CD4-positive, CD25-positive, alpha-beta regulatory T cell (primary cell): ENCODE results near the gene GREB1. TPM values are rescaled to one million over a fixed set of nuclear protein-coding genes. Genes with fewer than 3 reads are reported as not detected.
"Not testable (repeated sequence)": the region's sequence is repeated elsewhere in the genome, so short reads cannot be mapped to it uniquely, and the experiment has no call there.

Experiments
- ATAC-seq, 2 donors: fragments of 150-1000 bp; cut with Tn5 transposase; one replicate each; pipeline ENCODE4 v1.10.0; 2021; ENCODE audit warnings: low read depth in 2 of 2, moderate number of reproducible peaks in 2 of 2, moderate library complexity in 1 of 2
- DNase-seq, 3 donors: peaks; one replicate each; pipeline versions ENCODE4 v3.0.0 to v3.0.0-alpha.2; 2012 to 2022; ENCODE audit warnings: mixed read lengths in 1 of 3
- H3K27ac ChIP-seq: one replicate; pipeline ENCODE4 v1.7.0; 2013; ENCODE audit warnings: mild to moderate bottlenecking, low read length; ENCODE audit not compliant: insufficient read depth, poor library complexity, severe bottlenecking
- H3K27me3 ChIP-seq: one replicate; pipeline ENCODE4 v1.7.0; 2013; ENCODE audit warnings: low read length; ENCODE audit not compliant: control insufficient read depth, insufficient read depth
- H3K36me3 ChIP-seq: one replicate; pipeline ENCODE4 v1.7.0; 2013; ENCODE audit warnings: mild to moderate bottlenecking, low read length, moderate library complexity; ENCODE audit not compliant: control insufficient read depth, insufficient read depth
- H3K4me1 ChIP-seq: 2 replicates; pipeline ENCODE4 v1.7.0; 2013; ENCODE audit warnings: mild to moderate bottlenecking, low read length; ENCODE audit not compliant: insufficient read depth, control insufficient read depth, poor library complexity, severe bottlenecking
- H3K4me3 ChIP-seq: one replicate; pipeline ENCODE4 v1.7.0; 2013; ENCODE audit warnings: low read depth, mild to moderate bottlenecking, low read length, moderate library complexity
- H3K9me3 ChIP-seq, 2 experiments: 1 replicate in 1 of 2; 2 replicates in 1 of 2; pipeline ENCODE4 v1.7.0; 2013; ENCODE audit warnings: low read length in 2 of 2, mild to moderate bottlenecking in 1 of 2, moderate library complexity in 1 of 2; ENCODE audit not compliant: control insufficient read depth in 2 of 2
- H3K27ac Mint-ChIP-seq, 3 donors: one replicate each; pipeline ENCODE4 v1.8.0; 2020 to 2022; ENCODE audit warnings: mild to moderate bottlenecking in 3 of 3, mixed read lengths in 3 of 3, moderate library complexity in 2 of 3
- H3K27me3 Mint-ChIP-seq: one replicate; pipeline ENCODE4 v1.8.0; 2022; ENCODE audit warnings: mild to moderate bottlenecking, mixed read lengths
- H3K36me3 Mint-ChIP-seq: one replicate; pipeline ENCODE4 v1.8.0; 2020; ENCODE audit warnings: mixed read lengths
- H3K4me1 Mint-ChIP-seq, 4 donors: one replicate each; pipeline ENCODE4 v1.8.0; 2020 to 2022; ENCODE audit warnings: mixed read lengths in 4 of 4, mild to moderate bottlenecking in 1 of 4
- H3K4me3 Mint-ChIP-seq, 4 donors: one replicate each; pipeline ENCODE4 v1.8.0; 2020 to 2022; ENCODE audit warnings: mild to moderate bottlenecking in 4 of 4, mixed read lengths in 4 of 4, moderate library complexity in 3 of 4
- H3K9me3 Mint-ChIP-seq, 7 donors: one replicate each; pipeline ENCODE4 v1.8.0; 2020 to 2022; ENCODE audit warnings: mixed read lengths in 7 of 7, mild to moderate bottlenecking in 3 of 7, moderate library complexity in 2 of 7
- polyA plus RNA-seq, 4 donors: library from polyadenylated mRNA; unstranded; fragments of 300-500 nt; fragmentation: Illumina TruSeq; gene quantifications; one replicate each; pipeline ENCODE4 v1.2.3, GENCODE V29; 2021
- total RNA-seq: library from RNA; stranded (reverse); gene quantifications from one replicate; pipeline ENCODE4 v1.2.3, GENCODE V29; 2022

GREB1 gene
- total and polyA plus RNA-seq, 5 donors from 2014 or later, result 0.11 to 0.35 (median 0.15) TPM; not detected in 2

DNA sequence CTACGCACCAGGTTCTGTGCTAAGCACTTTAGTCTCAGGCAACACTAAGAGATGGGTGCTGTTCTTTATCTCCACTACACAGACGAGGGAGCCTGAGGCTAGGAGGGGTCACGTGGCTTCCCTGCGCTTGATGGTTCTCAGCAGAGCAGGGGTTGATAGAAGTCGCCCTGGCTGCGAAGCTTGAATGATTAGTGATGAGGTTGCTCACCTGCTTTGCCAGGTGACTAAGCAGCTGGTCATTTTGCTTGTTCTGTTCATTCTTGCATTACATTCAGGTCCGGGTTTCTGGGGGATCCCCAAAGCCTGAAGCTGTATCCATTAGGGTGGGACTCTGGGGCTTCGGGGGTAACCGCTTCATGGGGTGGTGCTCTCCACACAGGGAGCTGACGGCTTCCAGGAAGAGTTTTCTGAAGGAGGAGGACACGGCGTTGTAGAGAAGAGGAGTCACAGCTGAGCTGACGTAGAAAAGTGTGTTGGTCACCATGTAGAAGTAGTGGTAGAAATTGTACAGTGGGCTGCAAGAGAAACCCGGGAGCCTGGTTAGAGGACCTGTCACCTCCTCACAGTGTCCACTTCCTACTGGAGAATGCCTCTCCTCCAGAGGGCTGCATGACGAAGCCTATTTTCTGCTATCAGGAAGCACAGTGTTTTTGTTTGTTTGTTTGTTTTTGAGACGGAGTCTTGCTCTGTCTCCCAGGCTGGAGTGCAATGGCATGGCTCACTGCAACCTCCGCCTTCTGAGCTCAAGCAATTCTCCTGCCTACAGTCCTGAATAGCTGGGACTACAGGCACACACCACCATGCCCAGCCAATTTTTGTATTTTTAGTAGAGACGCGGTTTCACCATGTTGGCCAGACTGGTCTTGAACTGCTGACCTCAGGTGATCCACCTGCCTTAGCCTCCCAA, 124.6 kb downstream of the GREB1 start:
- Mint-ChIP-seq H3K27me3 (peaks cover 25% of the 10 kb centered on the region), H3K4me3 (no peak overlapping the region)

DNA sequence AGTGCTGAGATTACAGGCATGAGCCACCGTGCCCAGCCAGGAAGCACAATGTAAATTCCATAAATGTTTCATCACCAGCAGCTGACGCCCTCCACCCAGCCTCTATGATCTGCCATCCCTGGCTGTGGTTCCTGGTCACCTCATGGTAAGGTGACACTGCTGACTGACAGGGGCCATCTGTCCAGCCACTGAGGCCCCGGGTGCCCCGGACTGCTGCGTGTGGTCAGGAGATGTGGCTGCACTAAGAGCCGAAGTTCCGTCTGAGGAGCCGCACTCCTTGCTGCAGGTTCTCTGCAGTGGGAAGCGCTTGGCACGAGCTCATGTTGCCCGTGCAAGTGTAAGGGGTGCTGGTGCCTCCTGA, 125.2 kb downstream of the GREB1 start:
- no peak for DNase-seq
- H3K27me3 ChIP-seq, result no peaks in the 10 kb centered on the region
- H3K4me1 Mint-ChIP-seq, result no peaks in the 10 kb centered on the region
- peaks cover 0 to 5% (median 1%) of the 10 kb centered on the region in 7 donors for H3K9me3 Mint-ChIP-seq
- no peaks in the 10 kb centered on the region for H3K4me1 ChIP-seq
- H3K36me3 ChIP-seq, result no peaks in the 10 kb centered on the region
- H3K27ac ChIP-seq, result no peak overlapping the region
- H3K4me3 ChIP-seq, result no peak overlapping the region
- H3K27me3 Mint-ChIP-seq, result peaks cover 28% of the 10 kb centered on the region
- ATAC-seq, result no peak
- no peak overlapping the region for H3K4me3 Mint-ChIP-seq
- no peaks in the 10 kb centered on the region for H3K36me3 Mint-ChIP-seq
- H3K9me3 ChIP-seq, result peaks cover 4 to 6% of the 10 kb centered on the region in 2 experiments
- H3K27ac Mint-ChIP-seq, result no peak overlapping the region

More for the DNA sequence above, 124.6 kb downstream of the GREB1 start:
- DNase-seq (no peak), ATAC-seq (no peak)
- Mint-ChIP-seq H3K9me3 (peaks cover 0 to 5% (median 1%) of the 10 kb centered on the region in 7 donors), H3K36me3 (no peaks in the 10 kb centered on the region), H3K4me1 (no peaks in the 10 kb centered on the region), H3K27ac (peak overlapping the region in 1 of 3 donors; percentile 39)
- H3K4me1 ChIP-seq, result no peaks in the 10 kb centered on the region
- H3K9me3 ChIP-seq, result peaks cover 4 to 6% of the 10 kb centered on the region in 2 experiments
- no peaks in the 10 kb centered on the region for H3K36me3 ChIP-seq
- no peaks in the 10 kb centered on the region for H3K27me3 ChIP-seq
- H3K27ac ChIP-seq, result no peak overlapping the region
- no peak overlapping the region for H3K4me3 ChIP-seq

DNA sequence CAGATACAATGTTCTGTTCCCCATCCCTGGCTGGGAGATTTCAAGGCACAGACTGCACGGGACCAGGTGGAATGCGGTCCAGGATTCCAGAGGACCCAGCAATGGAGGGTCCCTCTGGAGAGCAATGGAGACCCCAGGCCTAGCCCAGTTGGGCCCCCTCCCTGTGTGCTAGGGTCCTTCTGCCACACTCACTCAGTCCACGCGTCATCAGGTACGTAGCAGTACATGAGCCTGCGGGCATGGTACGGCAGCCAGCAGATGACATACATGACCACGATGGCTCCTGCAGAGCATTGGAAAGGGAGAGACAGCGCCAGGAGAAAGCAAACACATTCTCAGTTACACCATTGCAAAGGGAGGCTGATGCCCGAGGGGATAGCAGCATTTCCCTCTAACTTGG, 126.0 kb downstream of the GREB1 start:
- Histone ChIP-seq H3K9me3 (peaks cover 4 to 6% of the 10 kb centered on the region in 2 experiments), H3K36me3 (no peaks in the 10 kb centered on the region), H3K4me1 (no peaks in the 10 kb centered on the region), H3K27me3 (no peaks in the 10 kb centered on the region), H3K4me3 (no peak overlapping the region), H3K27ac (no peak overlapping the region)
- Mint-ChIP-seq H3K27ac (no peak overlapping the region), H3K27me3 (peaks cover 28% of the 10 kb centered on the region), H3K4me1 (no peaks in the 10 kb centered on the region), H3K36me3 (no peaks in the 10 kb centered on the region), H3K9me3 (peaks cover 0 to 5% (median 1%) of the 10 kb centered on the region in 7 donors), H3K4me3 (no peak overlapping the region)
- no peak for DNase-seq
- ATAC-seq, result no peak

DNA sequence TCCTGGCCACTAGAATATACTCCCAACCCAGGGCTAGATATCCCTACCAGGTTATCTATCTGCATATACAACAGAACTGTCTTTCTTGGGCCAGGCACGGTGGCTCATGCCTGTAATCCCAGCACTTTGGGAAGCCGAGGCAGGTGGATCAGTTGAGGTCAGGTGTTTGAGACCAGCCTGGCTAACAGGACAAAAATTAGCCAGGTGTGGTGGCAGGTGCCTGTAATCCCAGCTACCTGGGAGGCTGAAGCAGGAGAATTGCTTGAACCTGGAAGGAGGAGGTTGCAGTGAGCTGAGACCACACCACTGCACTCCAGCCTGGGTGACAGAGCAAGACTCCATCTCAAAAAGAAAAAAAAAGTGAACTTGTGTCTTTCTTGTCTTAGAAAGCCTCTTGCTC, 126.6 kb downstream of the GREB1 start:
- not testable (repeated sequence) for H3K9me3 Mint-ChIP-seq, H3K27ac Mint-ChIP-seq

DNA sequence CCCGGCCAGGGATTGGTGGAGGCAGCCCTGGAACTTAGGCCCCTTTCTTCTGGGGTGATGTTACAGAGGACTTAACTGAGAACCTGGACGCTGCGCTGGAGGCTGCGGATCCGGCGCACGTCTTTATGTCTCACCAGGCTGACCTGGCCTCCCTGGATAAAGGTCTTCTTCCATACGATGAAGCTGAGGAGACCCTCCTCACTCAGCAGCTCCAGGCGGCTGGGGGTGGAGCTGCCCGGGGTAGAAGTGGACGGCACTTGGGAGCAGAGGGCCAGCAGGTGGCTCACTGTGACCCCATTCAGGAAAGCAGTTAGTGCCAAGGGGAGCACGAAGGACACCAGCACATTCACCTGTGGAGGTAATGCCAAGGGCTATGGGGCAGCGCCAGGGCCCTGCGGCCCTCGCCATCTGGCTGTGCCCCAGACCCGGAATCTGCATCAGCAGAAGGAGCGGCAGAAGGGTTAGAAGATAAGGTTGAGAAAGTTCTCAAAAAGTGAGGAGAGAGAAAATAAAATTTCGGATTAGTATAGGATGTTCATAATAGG, 128.1 kb downstream of the GREB1 start:
- Mint-ChIP-seq H3K27ac (no peak overlapping the region), H3K4me3 (no peak overlapping the region), H3K27me3 (peaks cover 38% of the 10 kb centered on the region), H3K36me3 (no peaks in the 10 kb centered on the region), H3K4me1 (no peaks in the 10 kb centered on the region), H3K9me3 (peaks cover 0 to 5% (median 1%) of the 10 kb centered on the region in 7 donors)
- Histone ChIP-seq H3K36me3 (no peaks in the 10 kb centered on the region), H3K4me3 (no peak overlapping the region), H3K27me3 (no peaks in the 10 kb centered on the region), H3K9me3 (peaks cover 4 to 6% of the 10 kb centered on the region in 2 experiments), H3K27ac (no peak overlapping the region), H3K4me1 (no peaks in the 10 kb centered on the region)
- DNase-seq (no peak), ATAC-seq (no peak)

More for the DNA sequence above, 126.6 kb downstream of the GREB1 start:
- not testable (repeated sequence) for H3K9me3 ChIP-seq, H3K36me3 Mint-ChIP-seq, H3K4me3 ChIP-seq, H3K4me1 ChIP-seq, ATAC-seq, H3K4me1 Mint-ChIP-seq, H3K27ac ChIP-seq, H3K27me3 ChIP-seq, H3K4me3 Mint-ChIP-seq, DNase-seq, H3K36me3 ChIP-seq
- peaks cover 28% of the 10 kb centered on the region for H3K27me3 Mint-ChIP-seq

DNA sequence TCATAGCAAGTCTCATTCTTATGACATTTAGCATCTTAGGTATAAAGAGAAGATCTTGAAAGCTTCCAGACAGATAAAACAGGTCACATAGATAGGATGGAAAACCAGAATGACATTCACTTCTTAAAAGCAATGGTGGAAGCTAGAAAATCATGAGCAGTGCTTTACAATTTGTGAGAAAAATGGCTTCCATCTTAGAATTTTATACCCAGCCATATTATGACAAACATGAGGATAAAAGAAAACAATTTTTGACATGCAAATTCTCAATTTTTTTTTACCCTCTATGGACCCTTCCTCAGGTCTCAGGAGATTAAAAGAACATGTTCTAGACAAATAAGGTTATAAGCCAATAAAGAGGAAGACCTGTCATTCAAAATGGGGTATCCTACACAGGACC, 129.0 kb downstream of the GREB1 start:
- no peak overlapping the region for H3K4me3 Mint-ChIP-seq
- no peak overlapping the region for H3K4me3 ChIP-seq
- no peak overlapping the region for H3K27ac Mint-ChIP-seq
- H3K27me3 Mint-ChIP-seq, result peaks cover 47% of the 10 kb centered on the region
- no peaks in the 10 kb centered on the region for H3K36me3 Mint-ChIP-seq
- H3K9me3 ChIP-seq, result peaks cover 4 to 6% of the 10 kb centered on the region in 2 experiments
- H3K27ac ChIP-seq, result no peak overlapping the region
- H3K4me1 ChIP-seq, result no peaks in the 10 kb centered on the region
- no peak for DNase-seq
- H3K9me3 Mint-ChIP-seq, result peaks cover 0 to 5% (median 2%) of the 10 kb centered on the region in 7 donors
- no peaks in the 10 kb centered on the region for H3K27me3 ChIP-seq
- H3K36me3 ChIP-seq, result no peaks in the 10 kb centered on the region
- no peak for ATAC-seq
- H3K4me1 Mint-ChIP-seq, result no peaks in the 10 kb centered on the region

DNA sequence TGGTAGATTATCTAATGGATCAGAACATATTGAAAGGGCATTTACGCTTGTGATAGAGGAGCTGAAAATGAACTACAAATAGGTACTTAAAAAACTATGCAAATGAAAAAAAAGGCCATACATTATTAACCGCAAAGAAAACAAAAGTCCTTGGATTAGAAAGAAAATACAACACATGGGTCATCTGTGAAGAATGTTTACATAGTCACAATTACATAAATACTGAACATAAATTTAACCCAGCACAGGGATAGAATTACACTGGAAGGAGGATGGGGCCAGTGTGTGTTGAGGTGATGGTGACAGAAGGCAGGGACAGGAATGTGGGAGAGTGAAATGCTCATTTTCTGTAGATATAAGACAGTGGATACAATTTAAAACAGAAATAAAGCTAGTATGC, 129.6 kb downstream of the GREB1 start:
- DNase-seq (no peak), ATAC-seq (no peak)
- H3K4me1 Mint-ChIP-seq, result no peaks in the 10 kb centered on the region
- H3K36me3 Mint-ChIP-seq, result no peaks in the 10 kb centered on the region
- peaks cover 0 to 5% (median 2%) of the 10 kb centered on the region in 7 donors for H3K9me3 Mint-ChIP-seq
- no peak overlapping the region for H3K4me3 Mint-ChIP-seq
- H3K4me3 ChIP-seq, result no peak overlapping the region
- no peaks in the 10 kb centered on the region for H3K36me3 ChIP-seq
- peaks cover 4 to 6% of the 10 kb centered on the region in 2 experiments for H3K9me3 ChIP-seq
- H3K27ac ChIP-seq, result no peak overlapping the region
- no peaks in the 10 kb centered on the region for H3K27me3 ChIP-seq
- H3K4me1 ChIP-seq, result no peaks in the 10 kb centered on the region
- peaks cover 48% of the 10 kb centered on the region for H3K27me3 Mint-ChIP-seq
- H3K27ac Mint-ChIP-seq, result no peak overlapping the region
